A673 (cell line): ENCODE measurements around the gene ACSF2. TPM values are rescaled to one million over a fixed set of nuclear protein-coding genes. Genes with fewer than 3 reads are reported as not detected.
A peak's percentile ranks its signal among the peaks of the same experiment; 100 is the strongest.

Source experiments
- BruUV-seq: library from RNA; stranded (reverse); fragments of 400-500 nt; replicated peaks from 2 replicates; lab custom pipeline; 2021; lab: Mats Ljungman, UMichigan
- CTCF ChIA-PET: fragments of 300-600 bp; sonication (Branson Sonifier 250); formaldehyde crosslinking; loops from one replicate; lab custom pipeline; 2022; ENCODE audit warnings: antibody characterized with exemption; lab: Charles Lee
- POLR2A ChIA-PET: fragments of 300-600 bp; sonication (Branson Sonifier 250); formaldehyde crosslinking; loops from one replicate; lab custom pipeline; 2022; ENCODE audit warnings: antibody characterized with exemption; ENCODE audit not compliant: low non-redundant PET; lab: Charles Lee
- DNase-seq: peaks from one replicate; pipeline ENCODE4 v3.0.0-alpha.2; 2015; ENCODE audit warnings: low spot score
- H3K27ac ChIP-seq: fragments of 200-600 bp; sonication (generic); 2 replicates; pipeline ENCODE4 v1.5.1; 2016; ENCODE audit warnings: mixed run types, low read depth, mild to moderate bottlenecking, mixed read lengths, antibody characterized with exemption, low read length; ENCODE audit not compliant: poor library complexity, severe bottlenecking
- H3K27me3 ChIP-seq: fragments of 200-600 bp; sonication (generic); replicated peaks from 2 replicates; pipeline ENCODE4 v1.6.1; 2017; ENCODE audit warnings: mixed run types, low read depth, mild to moderate bottlenecking, mixed read lengths, antibody characterized with exemption, low read length; ENCODE audit not compliant: insufficient read depth, poor library complexity
- H3K36me3 ChIP-seq: fragments of 200-600 bp; sonication (generic); 2 replicates; pipeline ENCODE4 v1.6.1; 2016; ENCODE audit warnings: mixed run types, mild to moderate bottlenecking, mixed read lengths, antibody characterized with exemption, low read length; ENCODE audit not compliant: insufficient read depth, poor library complexity, severe bottlenecking
- H3K4me1 ChIP-seq: fragments of 200-600 bp; sonication (generic); 2 replicates; pipeline ENCODE4 v1.6.1; 2017; ENCODE audit warnings: mixed run types, mild to moderate bottlenecking, mixed read lengths, antibody characterized with exemption, low read length; ENCODE audit not compliant: insufficient read depth, poor library complexity, severe bottlenecking
- H3K4me3 ChIP-seq: fragments of 200-600 bp; sonication (generic); 2 replicates; pipeline ENCODE4 v1.5.1; 2016; ENCODE audit warnings: low read depth, mixed run types, mild to moderate bottlenecking, mixed read lengths, low read length; ENCODE audit not compliant: poor library complexity, severe bottlenecking
- H3K9me3 ChIP-seq: fragments of 200-600 bp; sonication (generic); 2 replicates; pipeline ENCODE4 v1.6.1; 2016; ENCODE audit warnings: mixed run types, low read depth, mild to moderate bottlenecking, mixed read lengths, antibody characterized with exemption, low read length; ENCODE audit not compliant: poor library complexity, severe bottlenecking
- CTCF ChIP-seq: fragments of 300-800, 200-600 bp; sonication (generic); conservative IDR thresholded peaks from 2 replicates; pipeline ENCODE4 v1.5.1; 2017; ENCODE audit warnings: low read depth, mild to moderate bottlenecking, antibody characterized with exemption, low read length, moderate library complexity, mixed read lengths
- EZH2 ChIP-seq: fragments of 200-600 bp; sonication (generic); IDR thresholded peaks from 2 replicates; pipeline ENCODE4 v1.6.1; 2017; ENCODE audit warnings: borderline replicate concordance, low read depth, mild to moderate bottlenecking, mixed read lengths, antibody characterized with exemption, low read length; ENCODE audit not compliant: poor library complexity, severe bottlenecking
- intact Hi-C: fragments of 100-400 bp; cut with micrococcal nuclease; formaldehyde crosslinking; loops from one replicate; pipeline ENCODE4 v1.10.0; 2022; ENCODE audit not compliant: unreplicated experiment
- total RNA-seq: library from RNA; stranded (reverse); gene quantifications from 2 replicates; pipeline ENCODE4 v1.2.3, GENCODE V29; 2021

The ACSF2 gene
- total RNA-seq, 1 experiment from 2014 or later: 4.1 TPM

DNA sequence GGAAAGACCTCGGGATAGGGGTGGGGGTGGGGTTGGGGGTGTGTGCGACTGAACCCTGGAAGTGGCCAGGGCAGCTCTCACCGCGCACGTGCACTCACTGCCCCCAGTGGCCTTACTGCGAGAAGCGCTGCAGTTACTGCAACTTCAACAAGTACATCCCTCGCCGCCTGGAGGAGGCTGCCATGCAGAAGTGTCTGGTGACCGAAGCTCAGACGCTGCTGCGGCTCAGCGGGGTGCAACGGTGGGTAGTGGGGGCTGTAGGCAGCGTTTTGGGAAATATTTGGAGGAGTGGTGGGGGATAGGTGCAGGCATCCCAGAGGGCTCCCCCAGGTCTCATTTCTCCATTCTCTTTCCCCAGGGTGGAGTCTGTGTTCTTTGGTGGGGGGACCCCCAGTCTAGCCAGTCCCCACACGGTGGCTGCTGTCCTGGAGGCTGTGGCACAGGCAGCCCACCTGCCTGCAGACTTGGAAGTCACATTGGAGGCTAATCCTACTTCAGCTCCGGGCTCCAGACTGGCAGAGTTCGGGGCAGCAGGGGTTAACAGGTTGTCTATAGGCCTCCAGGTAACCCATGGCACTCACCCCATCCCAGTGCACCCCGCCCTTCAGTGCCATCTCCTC lies 53.6 kb downstream of the ACSF2 start:
- DNase-seq: peak; percentile 90
- ChIA-PET CTCF (interaction anchor here (0.5 to 1.4 kb wide), 6 partner anchors 64 to 1139 kb away, joined by 3 to 12 read pairs (median 5); partner anchors contain the start of genes LRRC59 and TOB1), POLR2A (interaction anchor here (0.7 kb wide), 1 partner anchor 23 kb away, joined by 4 read pairs; no protein-coding TSS in a partner anchor)
- Histone ChIP-seq H3K27ac (peak overlapping the region; percentile 71), H3K4me1 (peaks cover 8% of the 10 kb centered on the region), H3K4me3 (peak overlapping the region; percentile 65), H3K9me3 (no peaks in the 10 kb centered on the region), H3K36me3 (peaks cover 17% of the 10 kb centered on the region), H3K27me3 (no peaks in the 10 kb centered on the region)
- intact Hi-C loops: loop anchor here (5.0 to 10.0 kb wide), 2 partner anchors 63 to 105 kb away; partner anchors contain the start of genes EME1 and MRPL27
- BruUV-seq: no TSS peak
- TF ChIP-seq CTCF (peak; percentile 62), EZH2 (no peak)

DNA sequence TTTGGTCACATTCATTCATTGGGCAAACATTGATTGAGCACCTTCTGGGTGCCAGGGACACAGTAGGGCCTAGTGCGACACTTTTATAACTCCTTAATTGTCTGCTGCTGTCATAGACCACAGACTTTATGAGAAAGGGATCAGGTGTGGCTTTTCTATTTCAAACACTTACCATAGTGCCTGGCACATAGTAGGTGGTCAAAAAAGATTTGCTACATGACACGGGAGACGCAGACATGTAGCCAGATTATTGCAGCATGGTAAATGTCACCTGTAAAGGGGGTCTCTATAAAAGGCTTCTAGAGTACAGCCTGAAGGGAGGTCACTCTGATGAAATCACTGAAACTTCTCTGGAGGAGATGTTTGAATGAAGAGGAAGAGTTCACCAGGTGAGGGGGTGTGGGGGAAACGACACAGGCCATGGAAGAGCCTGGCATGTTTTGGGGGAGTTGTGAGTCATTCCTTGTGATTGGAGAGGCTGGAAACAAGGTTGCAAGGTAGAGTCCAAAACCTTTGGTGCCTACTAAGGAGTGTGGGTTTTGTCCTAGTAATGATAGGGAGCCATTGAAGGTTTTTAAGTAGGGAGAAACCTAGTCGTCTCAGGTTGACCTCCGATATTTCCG lies 54.2 kb downstream of the ACSF2 start:
- intact Hi-C loops: loop anchor here (5.0 kb wide), 1 partner anchor 62 kb away; no protein-coding TSS in a partner anchor
- Histone ChIP-seq H3K4me3 (peak overlapping the region; percentile 65), H3K27ac (no peak overlapping the region), H3K27me3 (no peaks in the 10 kb centered on the region), H3K36me3 (peaks cover 17% of the 10 kb centered on the region), H3K4me1 (peaks cover 8% of the 10 kb centered on the region), H3K9me3 (no peaks in the 10 kb centered on the region)
- no peak for DNase-seq
- ChIA-PET CTCF (interaction anchor here (0.5 to 1.4 kb wide), 3 partner anchors 83 to 707 kb away, joined by 4 to 12 read pairs (median 7); partner anchors contain the start of gene LRRC59), POLR2A (no interaction called here)
- BruUV-seq: no TSS peak
- no peak for TF ChIP-seq CTCF
- no peak for TF ChIP-seq EZH2

- peak; percentile 51 for DNase-seq
- BruUV-seq: TSS peak; percentile 57
- intact Hi-C loops: loop anchor here (5.0 kb wide), 1 partner anchor 61 kb away; no protein-coding TSS in a partner anchor
- no peaks in the 10 kb centered on the region for H3K27me3 ChIP-seq
- peaks cover 17% of the 10 kb centered on the region for H3K36me3 ChIP-seq
- peaks cover 8% of the 10 kb centered on the region for H3K4me1 ChIP-seq
- POLR2A ChIA-PET: no interaction called here
- TF ChIP-seq CTCF (no peak), EZH2 (no peak)
- CTCF ChIA-PET: interaction anchor here (0.9 kb wide), 1 partner anchor 145 kb away, joined by 3 read pairs; no protein-coding TSS in a partner anchor
- H3K4me3 ChIP-seq: no peak overlapping the region
- H3K9me3 ChIP-seq: no peaks in the 10 kb centered on the region
- H3K27ac ChIP-seq: no peak overlapping the region
These were observed 55.0 kb downstream of the ACSF2 start for GRCh38 chr17:50480854-50481490.
